ENCODE results near the gene SPATA13. TPM values are rescaled to one million over a fixed set of nuclear protein-coding genes. Genes with fewer than 3 reads are reported as not detected.

Gene SPATA13
- total RNA-seq, 1 experiment from 2014 or later, result 28.7 TPM

DNA sequence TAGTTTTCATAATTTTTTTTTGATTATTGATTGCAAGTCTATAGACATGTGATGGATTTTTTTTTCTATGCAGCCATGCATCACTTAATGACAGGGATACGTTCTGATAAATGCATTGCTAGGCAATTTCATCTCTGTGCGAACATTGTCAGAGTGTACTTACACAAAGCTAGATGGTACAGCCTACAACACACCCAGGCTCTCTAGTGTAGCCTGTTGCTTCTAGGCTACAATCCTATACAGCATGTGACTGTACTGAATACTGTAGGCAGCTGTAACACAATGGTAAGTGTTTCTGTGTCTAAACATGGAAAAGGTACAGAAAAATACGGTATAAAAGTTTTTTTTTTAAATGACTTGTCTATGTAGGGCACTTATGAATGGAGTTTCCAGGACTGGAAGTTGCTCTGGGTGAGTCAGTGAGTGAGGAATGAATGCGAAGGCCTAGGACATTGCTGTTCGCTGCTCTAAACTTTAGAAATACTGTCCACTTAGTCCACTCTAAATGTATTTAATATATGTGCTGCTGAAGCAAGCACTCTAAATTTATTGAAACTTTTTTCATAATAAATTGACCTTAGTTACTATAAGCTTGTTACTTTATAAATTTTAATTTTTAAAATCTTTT is 20.3 kb downstream of the SPATA13 start:
- no peaks in the 10 kb centered on the region for H3K9me3 ChIP-seq (ENCODE audit: insufficient read depth, low read depth)
- TF ChIP-seq EZH2 (IDR thresholded peaks at IDR 0.05; ENCODE audit: low read depth), result no peak
- no peak for TF ChIP-seq CTCF (conservative IDR thresholded peaks at IDR 0.05)
- ChIA-PET CTCF (interaction anchor here (0.6 kb wide), 1 partner anchor 831 kb away, joined by 3 read pairs; no protein-coding TSS in a partner anchor), POLR2A (ENCODE audit: unreplicated experiment) (interaction anchor here (0.7 kb wide), 1 partner anchor 53 kb away, joined by 4 read pairs; no protein-coding TSS in a partner anchor)
- H3K79me2 ChIP-seq (ENCODE audit: low read depth), result peaks cover 76% of the 10 kb centered on the region
- H3K36me3 ChIP-seq (ENCODE audit: low read depth), result 0 out of 2 replicates have a peak, but pooled peaks cover 6% of the 10 kb centered on the region
- intact Hi-C loops (cut with micrococcal nuclease; ENCODE audit: unreplicated experiment), result no loop called here
- no peaks in the 10 kb centered on the region for H3K9me2 ChIP-seq (ENCODE audit: insufficient read depth)
- no peak overlapping the region for H3K4me2 ChIP-seq
- no peaks in the 10 kb centered on the region for H3K27me3 ChIP-seq (ENCODE audit: insufficient read depth, low read depth)
- H2AFZ ChIP-seq, result no peak overlapping the region
- H3K27ac ChIP-seq, result no peak overlapping the region
- DNase-seq, result no peak
- H3K4me3 ChIP-seq, result no peak overlapping the region
- no TSS peak for BruUV-seq (replicated peaks)
- H3F3A ChIP-seq (ENCODE audit: insufficient read depth, low read depth), result no peaks in the 10 kb centered on the region; the same call in 1 of the 2 replicates
- H3K4me1 ChIP-seq (replicated peaks; ENCODE audit: insufficient read depth), result no peaks in the 10 kb centered on the region
- H4K20me1 ChIP-seq (ENCODE audit: insufficient read depth), result peaks cover 9% of the 10 kb centered on the region; the same call in 1 of the 2 replicates

- no peak overlapping the region for H2AFZ ChIP-seq
- H3F3A ChIP-seq (ENCODE audit: insufficient read depth, low read depth), result peaks cover under 1% of the 10 kb centered on the region
- intact Hi-C loops (cut with micrococcal nuclease; ENCODE audit: unreplicated experiment), result no loop called here
- H3K36me3 ChIP-seq (ENCODE audit: low read depth), result 0 out of 2 replicates have a peak, but pooled peaks cover 6% of the 10 kb centered on the region
- no peaks in the 10 kb centered on the region for H3K27me3 ChIP-seq (ENCODE audit: insufficient read depth, low read depth)
- DNase-seq, result no peak
- no peak overlapping the region for H3K4me3 ChIP-seq
- BruUV-seq (replicated peaks), result no TSS peak
- POLR2A ChIA-PET (ENCODE audit: unreplicated experiment), result no interaction called here
- no peaks in the 10 kb centered on the region for H3K4me1 ChIP-seq (replicated peaks; ENCODE audit: insufficient read depth)
- no peaks in the 10 kb centered on the region for H3K9me3 ChIP-seq (ENCODE audit: insufficient read depth, low read depth)
- no peaks in the 10 kb centered on the region for H3K9me2 ChIP-seq (ENCODE audit: insufficient read depth)
- H4K20me1 ChIP-seq (ENCODE audit: insufficient read depth), result peaks cover 12% of the 10 kb centered on the region; the same call in 1 of the 2 replicates
- H3K79me2 ChIP-seq (ENCODE audit: low read depth), result peaks cover 63% of the 10 kb centered on the region
- TF ChIP-seq EZH2 (IDR thresholded peaks at IDR 0.05; ENCODE audit: low read depth), result no peak
- TF ChIP-seq CTCF (conservative IDR thresholded peaks at IDR 0.05), result no peak
- no peak overlapping the region for H3K27ac ChIP-seq
- no peak overlapping the region for H3K4me2 ChIP-seq
- CTCF ChIA-PET, result no interaction called here
Observed at GRCh38 chr13:24181991-24182702, 21.6 kb downstream of the SPATA13 start.

- no peak overlapping the region for H3K4me3 ChIP-seq
- DNase-seq, result no peak
- 0 out of 2 replicates have a peak, but pooled peaks cover 6% of the 10 kb centered on the region for H3K36me3 ChIP-seq (ENCODE audit: low read depth)
- TF ChIP-seq EZH2 (IDR thresholded peaks at IDR 0.05; ENCODE audit: low read depth) (no peak), CTCF (conservative IDR thresholded peaks at IDR 0.05) (no peak)
- H3K4me2 ChIP-seq, result no peak overlapping the region
- peaks cover 14% of the 10 kb centered on the region; the same call in 1 of the 2 replicates for H4K20me1 ChIP-seq (ENCODE audit: insufficient read depth)
- intact Hi-C loops (cut with micrococcal nuclease; ENCODE audit: unreplicated experiment), result no loop called here
- no TSS peak for BruUV-seq (replicated peaks)
- H3K27ac ChIP-seq, result no peak overlapping the region
- no peaks in the 10 kb centered on the region for H3K4me1 ChIP-seq (replicated peaks; ENCODE audit: insufficient read depth)
- POLR2A ChIA-PET (ENCODE audit: unreplicated experiment), result no interaction called here
- H3K9me3 ChIP-seq (ENCODE audit: insufficient read depth, low read depth), result no peaks in the 10 kb centered on the region
- H3F3A ChIP-seq (ENCODE audit: insufficient read depth, low read depth), result peaks cover 5% of the 10 kb centered on the region
- H3K9me2 ChIP-seq (ENCODE audit: insufficient read depth), result no peaks in the 10 kb centered on the region
- peaks cover 63% of the 10 kb centered on the region for H3K79me2 ChIP-seq (ENCODE audit: low read depth)
- CTCF ChIA-PET, result no interaction called here
- H3K27me3 ChIP-seq (ENCODE audit: insufficient read depth, low read depth), result no peaks in the 10 kb centered on the region
- no peak overlapping the region for H2AFZ ChIP-seq
Observed at GRCh38 chr13:24182703-24183081, 22.2 kb downstream of the SPATA13 start.

Measured in PC-9 (cell line).